Sciatic nerve (tissue), 2 donors: Measurements from ENCODE around the gene DDX41. TPM values are rescaled to one million over a fixed set of nuclear protein-coding genes. Genes with fewer than 3 reads are reported as not detected.

Source experiments
- ATAC-seq: fragments of 200-7000 bp; cut with Tn5 transposase; one replicate; pipeline ENCODE4 v1.9.1; 2020; ENCODE audit warnings: mild to moderate bottlenecking, moderate library complexity
- DNase-seq: peaks from one replicate; pipeline ENCODE4 v3.0.0-alpha.2; 2020; ENCODE audit warnings: low spot score
- intact Hi-C: fragments of 100-400 bp; cut with DNase I; formaldehyde crosslinking; loops from one replicate; pipeline ENCODE4 v1.14.2; 2022
- total RNA-seq: library from RNA; stranded (reverse); fragmentation: NEBNext Ultra II Directional; extraction: Animal tissue kit (Norgen Biotek cat#: 25700); gene quantifications from one replicate; pipeline ENCODE4 v1.2.1, GENCODE V29; 2021
- donor health status: DM: no; HTN: no; CAD: no.
- donor health status: DM: no; HTN: no; CAD: no.

The DDX41 gene
- total RNA-seq, 1 donor from 2014 or later: 68.2 TPM

DNA sequence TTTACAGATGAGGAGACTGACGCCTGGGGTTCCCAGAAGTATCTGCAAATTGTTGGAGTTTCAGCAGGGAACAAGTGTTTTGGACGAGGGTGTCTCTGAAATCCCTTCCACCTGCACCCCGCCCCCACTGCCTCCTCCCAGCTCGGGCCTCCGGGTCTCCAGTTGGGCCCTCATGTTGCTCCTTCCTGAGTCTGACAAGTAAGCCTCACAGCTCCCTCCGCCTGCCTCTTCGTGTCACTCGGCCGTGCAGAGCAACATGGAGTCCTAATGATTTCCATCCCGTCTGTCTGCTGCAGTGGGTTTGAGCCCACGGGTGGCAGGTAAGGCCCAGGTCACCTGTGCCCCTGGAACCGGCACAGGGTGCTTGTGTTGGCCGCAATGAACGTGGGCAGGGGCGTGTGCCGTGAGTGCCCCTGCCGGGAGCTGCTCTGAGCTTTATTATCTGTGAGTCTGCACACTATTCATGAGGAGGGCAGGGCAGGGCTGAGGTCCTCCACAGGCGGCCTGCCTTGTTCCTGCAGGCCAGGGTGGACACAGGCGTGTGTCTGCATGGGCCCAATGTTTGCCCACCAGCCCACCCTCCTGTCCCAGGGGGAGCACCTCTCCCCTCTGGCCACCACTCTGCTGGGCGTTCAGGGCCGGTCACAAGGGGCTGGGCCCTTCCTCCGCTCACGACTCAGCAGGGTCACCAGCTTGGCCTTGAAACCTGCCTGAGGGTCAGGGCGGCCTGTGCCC, 13.2 kb downstream of the DDX41 start:
- intact Hi-C loops: loop anchor here (5.0 kb wide), 1 partner anchor 111 kb away; no protein-coding TSS in a partner anchor
- no peak for ATAC-seq
- DNase-seq: no peak

DNA sequence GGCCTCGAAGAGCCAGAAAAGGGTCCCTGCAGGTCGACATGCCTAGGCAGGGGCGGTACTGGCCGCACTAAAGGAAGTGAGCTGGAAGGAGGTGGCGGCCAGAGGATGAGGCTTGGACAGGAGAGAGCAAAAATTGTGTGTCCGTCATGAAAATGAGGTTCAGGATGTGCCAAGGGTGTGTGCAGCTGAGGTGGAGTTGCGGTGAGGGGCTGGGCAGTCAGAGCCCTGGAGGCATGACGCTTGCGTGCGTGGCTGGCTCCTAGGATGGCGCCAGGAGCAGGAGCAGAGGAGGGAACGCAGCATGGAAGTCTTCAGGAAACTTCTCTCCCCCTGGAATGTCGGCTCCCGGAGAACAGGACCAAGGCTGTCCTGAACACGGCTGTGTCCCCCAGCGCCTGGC, 13.9 kb downstream of the DDX41 start:
- intact Hi-C loops: loop anchor here (5.0 kb wide), 1 partner anchor 111 kb away; no protein-coding TSS in a partner anchor
- DNase-seq (no peak), ATAC-seq (no peak)

DNA sequence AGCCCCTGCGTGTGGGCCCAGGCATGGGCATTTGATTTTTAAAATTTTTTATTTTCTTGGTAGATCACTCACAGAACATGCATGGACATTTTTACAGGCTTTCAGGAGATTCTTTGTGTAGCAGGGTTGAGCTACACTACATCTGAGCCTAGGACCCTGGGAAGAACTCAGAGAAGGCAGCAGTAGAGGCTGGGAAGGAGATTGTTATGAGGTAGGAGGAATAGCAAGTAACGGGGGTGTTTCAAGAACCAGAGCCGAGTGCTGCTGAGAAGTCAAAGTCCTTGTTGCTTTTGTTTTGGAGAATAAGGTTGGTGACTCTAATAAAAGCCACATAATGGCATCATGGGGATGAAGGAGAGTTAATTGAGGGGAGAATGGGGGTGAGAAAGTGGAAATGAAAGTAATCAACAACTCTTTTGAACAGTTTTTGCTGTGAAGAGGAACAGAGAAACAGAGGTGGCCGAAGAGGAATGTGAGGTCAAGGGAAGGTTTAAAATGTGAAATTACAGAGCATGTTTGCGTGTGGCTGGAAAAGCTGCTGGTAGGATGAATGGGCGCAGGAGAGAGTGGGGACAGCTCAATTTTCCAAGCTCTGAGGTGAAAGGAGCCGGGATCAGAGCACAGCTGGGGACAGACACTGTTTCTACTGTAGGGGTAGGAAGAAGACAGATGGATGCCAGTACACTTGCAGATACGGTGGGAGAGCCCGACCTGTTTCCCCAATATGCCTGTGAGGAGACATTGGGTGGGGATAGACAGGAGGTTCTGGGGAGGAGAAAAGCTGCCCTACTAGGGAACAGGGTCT, 14.7 kb downstream of the DDX41 start:
- ATAC-seq (no peak), DNase-seq (no peak)
- intact Hi-C loops: loop anchor here (5.0 kb wide), 1 partner anchor 110 kb away; no protein-coding TSS in a partner anchor

DNA sequence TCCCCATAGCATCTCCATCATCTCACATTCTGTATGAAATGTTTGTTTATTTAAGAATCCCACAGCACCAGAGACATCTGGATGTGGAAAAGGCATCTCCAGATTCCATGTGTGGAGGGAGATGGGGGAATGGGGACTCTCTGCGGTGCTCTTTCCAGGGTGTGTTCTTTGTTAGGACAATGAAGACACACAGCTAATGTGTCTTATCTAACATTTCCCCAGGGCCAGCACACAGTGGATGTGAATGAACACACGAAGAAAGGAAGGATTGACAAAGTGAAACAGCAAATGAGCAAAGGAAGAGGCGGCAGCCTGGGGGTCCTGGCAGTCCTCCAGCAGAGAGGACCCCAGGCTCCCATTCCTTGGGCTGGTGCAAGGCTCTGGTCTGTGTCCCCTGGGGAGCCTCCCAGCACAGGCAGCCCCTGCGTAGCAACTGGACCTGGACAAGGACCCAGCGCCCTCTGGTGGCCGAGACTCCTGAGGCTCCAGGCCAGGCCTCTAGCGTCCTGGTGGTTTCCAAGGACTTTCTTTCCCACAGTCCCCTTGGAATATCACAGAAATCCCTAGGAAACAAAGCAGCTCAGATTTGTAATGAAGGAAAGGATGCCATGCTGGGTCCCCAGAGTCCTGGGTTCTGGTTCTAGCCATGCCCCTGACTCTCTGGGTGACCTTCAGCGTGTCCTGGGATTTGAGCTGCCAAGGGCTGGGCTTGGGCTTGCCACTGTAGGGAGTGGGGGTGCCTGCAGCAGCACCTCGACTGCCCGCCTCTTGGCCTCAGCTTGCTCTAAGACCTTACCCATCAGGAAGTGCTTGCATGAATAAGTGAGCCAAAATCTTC, 15.9 kb downstream of the DDX41 start:
- intact Hi-C loops: loop anchor here (5.0 kb wide), 1 partner anchor 109 kb away; no protein-coding TSS in a partner anchor
- peak; percentile 66 for ATAC-seq

DNA sequence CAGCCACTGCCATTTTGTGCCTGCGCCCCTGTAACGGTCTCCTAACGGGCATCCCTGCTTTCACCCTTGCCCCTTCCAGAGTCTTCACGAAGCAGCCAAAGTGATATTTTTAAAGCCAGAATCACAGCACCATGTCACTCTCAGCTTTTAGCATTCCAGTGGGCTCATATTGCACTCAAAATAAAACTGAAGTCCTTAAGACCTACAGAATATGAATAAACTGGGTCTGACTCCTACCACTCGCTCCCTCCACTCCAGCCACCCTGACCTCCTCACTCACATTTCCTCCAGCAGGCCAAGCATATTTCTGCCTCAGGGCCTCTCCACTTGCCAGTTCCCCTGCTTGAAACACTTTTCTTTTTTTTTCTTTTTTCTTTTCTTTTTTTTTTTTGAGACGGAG, 16.9 kb downstream of the DDX41 start:
- intact Hi-C loops: loop anchor here (5.0 kb wide), 1 partner anchor 108 kb away; no protein-coding TSS in a partner anchor
- no peak for ATAC-seq
- DNase-seq: no peak

More for the DNA sequence above, 15.9 kb downstream of the DDX41 start:
- peak; percentile 97 for DNase-seq

DNA sequence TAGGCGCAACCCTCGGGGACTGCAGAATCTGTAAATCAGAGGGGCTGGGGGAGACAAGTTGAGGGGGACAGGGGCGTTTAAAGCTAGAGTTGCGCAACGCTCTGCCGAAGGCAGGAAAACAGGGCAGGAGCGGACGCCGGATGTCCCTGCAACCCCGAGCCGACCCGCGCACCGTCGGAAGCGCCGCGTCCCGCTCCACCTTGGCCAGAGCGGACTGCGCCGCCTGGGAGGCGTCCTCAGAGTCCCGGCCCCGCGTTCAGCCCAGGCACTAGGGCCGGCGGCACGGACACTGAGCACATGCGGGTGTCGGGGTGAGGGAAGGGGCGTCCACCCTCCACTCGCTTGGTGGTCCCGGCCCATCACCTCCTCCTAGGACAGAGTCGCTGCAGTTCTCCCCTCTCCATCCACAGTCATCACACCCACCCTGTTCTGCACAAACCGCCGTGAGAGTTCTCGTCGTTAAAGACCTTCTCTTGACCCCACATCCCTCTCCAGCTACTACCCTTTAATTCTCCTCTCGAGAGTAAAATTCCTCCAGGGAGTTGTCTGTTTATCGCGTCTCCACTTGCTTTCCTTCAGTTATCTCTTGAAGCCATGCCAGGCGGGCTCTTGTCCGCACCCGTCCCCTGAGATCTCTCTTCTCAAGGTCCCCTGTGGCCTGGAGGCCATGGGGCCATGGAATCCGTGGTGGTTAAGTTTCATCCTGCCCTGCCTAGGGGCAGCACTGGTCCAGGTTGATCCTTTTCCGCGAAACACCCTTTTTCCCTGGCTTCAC, 18.6 kb downstream of the DDX41 start:
- DNase-seq (peak; percentile 82), ATAC-seq (peak; percentile 25)
- intact Hi-C loops: no loop called here

DNA sequence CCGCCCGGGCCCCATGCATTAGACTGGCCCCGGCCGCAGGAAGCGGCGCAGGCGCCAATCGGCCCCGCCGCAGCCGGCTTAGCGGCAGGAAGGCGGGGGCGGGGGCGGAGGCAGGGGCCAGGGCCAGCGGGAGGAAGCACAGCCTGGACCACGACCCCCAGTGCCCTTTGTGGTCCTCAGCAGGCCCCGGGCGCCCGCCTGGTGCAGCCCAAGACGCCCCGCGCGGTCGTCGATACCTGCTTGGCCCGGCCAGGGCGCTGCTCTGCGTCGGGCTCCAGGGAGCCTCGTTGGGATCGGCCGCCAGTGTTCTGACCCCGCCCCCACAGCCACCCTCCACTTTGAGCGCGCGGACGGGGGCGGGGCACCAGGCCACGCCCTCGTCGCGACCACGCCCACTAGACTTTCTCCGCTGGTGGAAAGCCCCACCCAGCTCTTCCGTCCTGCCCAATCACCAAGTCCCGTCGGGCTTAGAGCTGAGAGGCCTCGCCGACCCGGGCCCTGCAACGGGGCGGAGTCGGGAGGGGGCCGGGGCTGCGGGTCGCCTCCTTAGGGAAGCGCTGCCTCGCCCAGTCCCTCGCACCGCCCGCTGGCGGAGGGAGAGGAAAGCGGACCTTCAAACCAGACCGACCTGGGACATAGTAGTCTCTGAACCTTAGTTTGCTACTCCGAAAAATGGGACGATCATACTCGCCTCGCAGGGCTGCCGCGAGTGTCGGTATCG, 19.3 kb downstream of the DDX41 start, which contains the start of gene PDLIM7:
PDLIM7 (minus strand) TSS at position 313 of the 721 bp plus-strand sequence. CDS start 1,092 bp downstream, outside the sequence.
- DNase-seq (peak; percentile 98), ATAC-seq (peak; percentile 89)
- intact Hi-C loops: no loop called here

DNA sequence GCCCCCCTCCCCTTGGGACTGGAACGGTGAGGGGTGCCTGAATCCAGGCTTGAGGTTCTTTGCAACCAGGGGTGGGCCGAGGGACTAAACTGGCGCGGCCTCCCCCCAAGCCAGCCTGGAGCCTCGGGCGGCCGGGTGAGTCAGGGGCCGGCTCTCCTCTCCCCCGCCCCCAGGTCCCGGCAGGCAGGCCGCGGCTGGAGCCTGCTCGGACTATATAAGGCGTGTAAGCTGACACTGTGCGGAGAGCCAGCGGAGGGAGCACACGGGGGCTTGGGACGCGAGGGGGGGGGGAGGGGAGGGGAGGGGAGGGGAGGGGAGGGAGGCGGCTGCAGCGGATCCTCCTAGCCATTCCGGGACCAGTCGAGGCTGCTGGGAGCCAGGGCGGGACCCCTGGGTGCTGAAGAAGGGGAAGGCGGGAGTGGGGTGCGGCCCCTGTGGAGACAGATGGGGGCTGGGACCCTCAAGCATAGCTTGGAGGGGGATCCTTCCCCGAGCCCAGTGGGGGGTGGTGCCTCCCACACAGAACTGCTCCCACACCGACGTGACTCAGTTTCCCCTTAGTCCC, 20.0 kb downstream of the DDX41 start:
- intact Hi-C loops: no loop called here
- ATAC-seq: peak; percentile 25
- peak; percentile 86 for DNase-seq

DNA sequence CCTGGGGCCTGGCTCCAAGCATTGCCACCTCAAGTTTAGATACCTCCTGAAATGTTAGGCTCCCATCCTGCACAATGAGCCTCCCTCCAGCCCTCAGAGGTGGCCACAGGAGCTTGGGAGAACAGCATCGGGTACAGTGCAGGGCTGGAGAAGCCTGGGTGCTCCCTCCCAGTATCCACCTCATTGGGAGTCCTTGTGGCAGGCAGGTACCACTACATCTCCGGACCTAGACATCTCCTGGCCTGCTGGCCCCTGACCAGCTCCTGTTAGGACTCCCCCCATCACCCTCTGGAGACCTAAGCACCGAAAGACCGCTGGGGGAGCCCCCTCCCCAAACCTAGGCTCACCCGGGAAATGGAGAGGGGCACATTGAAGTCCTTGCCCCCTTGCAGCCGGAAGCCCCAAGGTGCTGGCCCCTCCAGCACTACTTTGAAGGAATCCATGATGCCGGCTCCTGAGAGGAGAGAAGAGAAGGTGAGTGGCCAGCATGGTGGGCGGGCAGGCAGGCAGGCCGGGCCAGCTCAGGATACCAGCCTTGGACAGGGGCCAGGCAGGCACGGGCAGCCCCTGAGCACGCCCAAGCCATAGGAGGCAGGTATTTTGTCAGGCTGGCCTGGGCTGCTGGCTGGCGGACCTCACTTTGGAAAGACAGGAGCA, 20.6 kb downstream of the DDX41 start:
- no peak for ATAC-seq
- no peak for DNase-seq
- intact Hi-C loops: no loop called here

DNA sequence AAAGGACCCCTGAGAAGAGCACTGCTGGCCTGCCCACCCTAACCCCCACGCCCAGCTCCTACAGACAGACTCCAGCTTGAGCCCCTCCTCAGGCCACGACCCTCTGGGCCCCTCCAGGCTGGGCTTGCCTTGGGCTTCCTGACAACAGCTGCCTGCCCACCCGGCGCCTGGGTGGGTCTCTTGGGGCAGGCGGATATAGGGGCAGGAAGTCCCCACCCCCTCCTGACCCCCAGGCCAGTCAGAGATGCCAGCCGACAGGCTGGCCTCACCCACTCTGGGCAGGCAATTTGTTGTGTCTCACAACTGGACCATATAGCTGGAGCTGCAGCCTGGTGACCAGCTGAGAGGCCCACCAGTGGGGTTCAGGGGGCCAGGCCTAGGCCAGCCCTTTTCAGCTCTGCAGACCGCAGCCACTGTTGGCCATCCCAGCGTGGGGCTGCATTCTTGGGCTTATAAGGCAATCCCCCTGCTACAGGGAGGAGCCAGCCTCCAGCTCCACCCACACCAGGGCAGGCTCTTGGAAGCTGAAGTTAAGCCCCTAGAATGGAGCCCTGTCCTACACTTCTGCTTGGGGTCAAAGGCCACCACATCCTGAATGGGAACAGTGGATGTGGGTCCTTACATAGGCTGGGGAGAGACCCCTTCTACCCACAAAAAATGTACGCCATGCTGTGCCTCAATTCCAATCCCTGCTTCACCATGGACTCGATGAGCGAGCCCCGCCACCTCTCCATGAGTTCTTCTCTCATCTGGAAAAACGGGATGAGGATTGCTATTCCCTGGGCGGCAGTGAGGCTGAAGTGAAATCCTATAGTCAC, 21.3 kb downstream of the DDX41 start:
- DNase-seq: peak; percentile 84
- ATAC-seq: peak; percentile 52
- intact Hi-C loops: no loop called here

DNA sequence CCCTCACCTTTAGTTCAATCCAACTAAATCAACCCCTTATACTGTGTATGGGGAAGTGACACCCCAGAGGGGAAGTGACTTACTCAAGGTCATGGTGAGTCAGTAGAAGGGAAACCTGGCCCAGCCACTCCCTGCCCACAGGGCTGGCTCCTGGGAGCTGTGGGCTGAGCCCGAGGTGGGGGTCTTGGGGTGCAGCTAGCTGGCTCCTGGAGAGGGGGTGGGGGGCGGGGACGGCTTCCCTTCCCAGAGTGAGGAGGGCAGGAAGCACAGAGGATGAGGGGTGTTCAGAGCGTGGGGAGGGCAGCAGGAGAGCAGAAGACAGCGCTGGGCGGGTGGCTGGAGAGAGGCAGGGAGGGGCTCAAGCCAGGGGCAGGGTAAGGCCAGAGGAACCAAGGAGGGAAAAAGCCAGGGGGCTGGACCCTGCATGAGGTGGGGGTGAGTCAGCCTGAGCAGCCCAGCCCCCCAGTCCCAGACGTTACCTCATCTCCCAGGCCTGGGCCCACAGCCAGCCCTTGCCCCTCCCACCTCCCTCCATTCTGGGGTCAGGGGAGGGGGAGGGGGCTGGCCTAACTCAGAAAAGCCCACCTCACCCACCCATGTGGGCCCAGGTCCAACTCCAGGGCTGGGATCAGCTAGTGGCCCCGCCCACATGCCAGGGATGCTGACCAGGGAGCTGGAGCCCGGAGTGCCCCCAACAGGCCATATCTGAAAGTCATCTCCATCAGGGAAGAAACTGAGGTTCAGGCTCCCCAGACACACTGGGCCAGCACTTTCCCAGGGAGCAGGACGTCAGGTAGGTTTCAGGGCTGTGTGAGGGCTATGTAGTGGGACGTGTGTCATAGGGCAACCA, 22.2 kb downstream of the DDX41 start:
- intact Hi-C loops: no loop called here
- DNase-seq (peak; percentile 85), ATAC-seq (peak; percentile 6)

DNA sequence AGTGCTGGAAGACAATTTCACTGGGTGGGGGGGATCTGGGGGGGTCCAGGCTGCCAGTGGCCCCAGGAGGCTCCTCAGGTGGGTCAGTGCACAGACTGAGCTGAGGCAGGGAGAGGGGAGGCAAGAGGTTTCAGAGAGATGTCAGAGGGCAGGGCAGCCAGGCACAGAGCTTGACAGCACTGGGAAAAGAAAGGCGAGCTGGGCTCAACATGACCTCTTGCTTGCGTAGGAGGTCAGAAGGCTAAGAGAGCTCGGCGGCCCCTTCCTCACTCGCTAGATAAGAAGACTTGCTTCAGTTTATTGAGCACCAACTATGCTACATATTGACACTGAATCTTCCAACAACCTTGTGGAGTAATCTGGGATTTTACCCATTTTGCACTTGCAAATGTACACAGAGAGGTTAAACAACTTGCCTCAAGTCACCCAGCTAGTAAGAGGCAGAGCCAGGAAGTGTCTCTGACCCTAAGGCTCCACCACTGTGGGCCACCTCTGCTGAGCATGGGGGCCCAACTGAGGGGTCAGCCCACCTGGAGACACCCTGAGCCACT, 22.9 kb downstream of the DDX41 start:
- no peak for ATAC-seq
- intact Hi-C loops: no loop called here
- no peak for DNase-seq

DNA sequence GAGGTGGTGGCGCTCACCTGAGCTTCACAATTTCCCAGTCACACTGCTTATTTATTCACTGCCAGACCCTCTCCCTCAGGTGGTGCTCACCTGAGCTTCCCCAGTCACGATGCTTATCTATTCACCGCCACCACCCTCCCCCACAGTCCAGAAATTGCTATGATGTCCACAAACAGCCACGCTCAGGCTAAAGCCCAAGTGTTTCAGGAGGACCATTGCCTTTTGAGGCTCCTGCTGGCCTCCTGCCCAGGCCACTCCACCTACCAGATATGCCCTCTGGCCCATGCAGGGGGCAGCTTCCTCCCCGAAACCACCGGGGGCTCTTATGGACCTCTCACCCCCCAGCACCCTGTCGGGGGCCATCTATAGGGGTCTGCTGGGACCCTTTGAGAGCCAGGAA, 23.9 kb downstream of the DDX41 start:
- intact Hi-C loops: no loop called here
- DNase-seq: no peak
- ATAC-seq: no peak

DNA sequence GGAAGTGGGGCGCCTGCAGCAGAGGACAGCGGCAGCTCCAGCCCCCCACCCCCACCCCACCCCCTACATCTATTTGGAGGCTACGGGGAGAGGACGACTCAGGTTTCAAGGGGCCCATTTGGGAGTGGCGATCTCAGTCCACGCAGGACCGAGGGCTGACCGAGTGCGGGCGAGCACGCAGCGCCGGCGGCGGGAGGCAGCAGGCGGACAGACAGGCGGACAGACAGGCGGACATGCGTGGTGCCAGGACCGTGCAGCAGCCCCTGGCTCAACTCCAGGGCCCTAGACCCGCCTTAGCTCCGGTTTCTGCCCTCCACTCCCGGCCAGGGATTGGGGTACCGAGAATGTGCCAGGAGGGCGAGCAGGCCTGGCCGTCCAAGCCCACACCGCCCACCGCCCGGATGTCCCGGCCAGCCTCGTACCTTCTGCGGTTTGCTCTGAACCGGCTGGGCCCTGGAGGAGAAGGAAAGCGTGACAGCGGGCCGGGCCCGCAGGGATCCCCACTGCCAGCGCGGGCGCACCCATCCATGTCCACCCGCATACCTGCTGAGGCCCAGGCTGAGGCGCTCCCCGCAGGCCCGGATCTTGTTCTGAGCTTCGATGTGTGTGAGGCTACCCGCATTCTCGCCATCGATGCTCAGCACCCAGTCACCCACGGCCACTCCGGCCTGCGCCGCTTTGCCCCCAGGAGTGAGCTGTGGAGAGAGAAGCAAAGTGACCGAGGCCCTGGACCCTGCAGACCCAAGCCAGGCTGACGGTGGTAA, 24.6 kb downstream of the DDX41 start:
- intact Hi-C loops: no loop called here
- ATAC-seq: no peak
- DNase-seq: no peak
